DMS79 (cell line): Measurements from ENCODE around the gene MGAT4B.

ENCODE experiments used
- DNase-seq: peaks from one replicate; lab custom pipeline; 2025; lab: John Stamatoyannopoulos, UW

Gene MGAT4B

DNA sequence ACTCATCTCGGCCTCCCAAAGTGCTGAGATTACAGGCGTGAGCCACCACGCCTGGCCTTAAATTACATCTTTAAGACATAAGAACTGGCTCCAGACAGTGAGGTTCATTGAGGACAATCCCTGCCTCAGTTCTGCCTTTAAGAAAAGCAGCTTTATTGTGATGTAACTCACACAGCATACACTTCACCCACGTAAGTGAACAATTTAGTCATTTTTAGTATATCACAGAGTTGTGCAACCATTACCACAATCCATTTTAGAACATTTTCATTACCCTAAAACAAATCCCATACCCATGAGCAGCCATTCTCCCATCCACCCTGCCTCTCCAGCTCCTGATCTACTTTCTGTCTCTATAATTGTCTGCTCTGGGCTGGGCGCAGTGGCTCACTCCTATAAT, 36.9 kb downstream of the MGAT4B start:
- no peak for DNase-seq

DNA sequence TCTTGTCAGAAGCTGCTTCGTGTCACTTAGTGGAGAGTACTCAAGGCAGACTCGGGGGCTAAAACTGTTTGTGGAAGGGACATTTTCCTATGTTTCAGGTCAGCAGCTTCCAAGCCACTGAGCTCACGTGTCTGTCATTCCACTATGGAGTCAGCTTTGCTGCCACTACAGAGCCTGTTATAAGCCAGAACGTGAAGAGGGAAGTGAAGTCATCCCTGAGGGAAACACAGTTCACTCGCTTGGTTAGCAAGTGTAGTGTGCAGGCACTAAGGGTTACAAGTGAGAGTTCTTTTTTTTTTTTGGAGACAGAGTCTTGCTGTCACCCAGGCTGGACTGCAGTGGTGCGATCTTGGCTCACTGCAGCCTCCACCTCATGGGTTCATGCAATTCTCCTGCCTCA, 37.4 kb downstream of the MGAT4B start:
- DNase-seq, result no peak

GRCh38 chr5:179768326-179769085, 38.2 kb downstream of the MGAT4B start:
- no peak for DNase-seq

DNA sequence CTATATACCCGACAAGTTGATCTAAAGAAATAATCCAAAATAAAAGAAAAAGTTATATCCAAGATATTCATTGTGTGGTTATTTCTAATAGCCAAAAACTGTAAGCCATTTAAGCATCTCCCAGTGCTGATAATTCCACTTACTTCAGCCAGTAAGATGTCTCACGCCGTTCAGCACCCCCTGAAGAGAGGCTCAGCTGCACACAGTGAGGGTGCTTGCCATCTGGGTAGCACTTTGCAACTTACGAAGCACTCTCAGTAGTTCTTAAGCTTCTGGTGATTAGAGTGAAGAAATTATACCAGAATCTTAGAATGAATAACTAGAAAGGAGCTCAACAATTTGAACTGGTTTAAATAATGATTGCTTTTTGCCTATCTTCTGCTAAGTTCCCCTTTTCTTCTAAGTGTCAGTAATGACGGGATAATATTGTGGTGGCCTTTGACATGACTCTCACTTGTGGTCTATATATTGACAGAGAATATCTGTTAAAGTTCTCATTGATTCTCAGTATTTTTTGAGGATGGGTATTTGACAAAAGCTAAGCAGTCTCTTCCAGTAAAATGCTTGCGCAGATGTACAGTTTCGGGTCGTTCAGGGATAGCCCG, 39.1 kb downstream of the MGAT4B start:
- no peak for DNase-seq

- DNase-seq, result no peak
These were observed 39.8 kb downstream of the MGAT4B start for GRCh38 chr5:179766726-179767455.

DNA sequence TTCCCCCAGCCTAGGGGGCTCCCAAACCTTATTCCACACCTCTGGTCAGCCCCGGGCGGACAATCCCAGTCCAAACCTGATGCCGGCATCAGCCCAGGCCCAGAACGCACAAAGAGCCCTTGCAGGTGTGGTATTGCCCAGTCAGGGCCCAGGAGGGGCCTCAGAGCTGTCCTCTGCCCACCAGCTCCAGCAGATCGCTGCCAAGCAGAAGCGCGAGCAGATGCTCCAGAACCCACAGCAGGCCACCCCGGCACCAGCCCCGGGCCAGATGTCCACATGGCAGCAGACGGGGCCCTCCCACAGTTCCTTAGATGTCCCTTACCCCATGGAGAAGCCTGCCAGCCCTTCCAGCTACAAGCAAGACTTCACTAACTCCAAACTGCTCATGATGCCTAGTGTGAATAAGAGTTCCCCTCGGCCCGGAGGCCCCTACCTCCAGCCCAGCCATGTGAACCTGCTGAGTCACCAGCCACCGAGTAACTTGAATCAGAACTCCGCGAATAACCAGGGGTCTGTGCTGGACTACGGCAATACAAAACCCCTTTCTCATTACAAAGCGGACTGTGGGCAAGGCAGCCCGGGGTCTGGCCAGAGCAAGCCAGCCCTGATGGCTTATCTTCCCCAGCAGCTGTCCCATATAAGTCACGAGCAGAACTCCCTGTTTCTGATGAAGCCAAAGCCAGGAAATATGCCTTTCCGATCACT, 40.5 kb downstream of the MGAT4B start:
- DNase-seq, result no peak

GRCh38 chr5:179765400-179765799, 41.3 kb downstream of the MGAT4B start:
- DNase-seq, result no peak

GRCh38 chr5:179764056-179764455, 42.6 kb downstream of the MGAT4B start:
- no peak for DNase-seq

- peak; percentile 13 for DNase-seq
These were observed 43.3 kb downstream of the MGAT4B start for GRCh38 chr5:179763215-179763945.

- DNase-seq, result no peak
These were observed 43.9 kb downstream of the MGAT4B start for GRCh38 chr5:179762781-179763176.

DNA sequence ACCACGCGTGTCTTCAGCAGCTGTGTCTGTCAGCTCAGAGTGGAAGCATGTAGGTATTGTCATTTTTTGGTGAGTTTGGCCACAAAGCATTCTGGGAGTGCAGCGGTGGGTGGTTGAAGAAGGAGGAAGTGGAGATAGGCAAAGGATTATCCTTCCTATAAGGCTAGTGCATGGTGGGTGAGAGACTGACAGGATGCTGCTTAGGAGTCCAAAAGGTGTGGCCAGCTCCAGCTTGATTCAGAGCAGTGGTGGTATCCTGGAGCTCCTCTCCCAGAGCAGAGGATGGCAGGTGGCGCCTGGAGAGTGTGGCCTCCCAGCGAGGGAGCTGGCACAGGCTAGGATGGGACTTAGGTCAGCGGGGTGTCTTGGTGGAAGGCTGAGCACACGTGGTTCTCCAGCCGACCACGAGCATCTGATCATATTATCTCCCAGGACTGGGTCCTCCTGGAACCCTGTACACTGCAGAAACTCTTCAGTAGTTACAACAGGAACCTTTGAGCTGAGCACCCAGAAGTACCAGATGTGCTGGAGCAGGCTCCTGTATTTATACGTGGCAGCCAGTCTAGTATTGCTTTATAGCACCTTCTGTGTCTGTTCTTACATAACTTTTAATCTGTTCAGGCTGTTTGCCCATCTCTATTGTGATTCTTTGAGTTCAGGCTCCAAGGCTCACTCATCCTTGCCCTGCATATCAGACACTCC, 44.4 kb downstream of the MGAT4B start:
- DNase-seq, result no peak

GRCh38 chr5:179759581-179760551, 46.8 kb downstream of the MGAT4B start:
- no peak for DNase-seq

- DNase-seq, result no peak
These were observed 47.7 kb downstream of the MGAT4B start for GRCh38 chr5:179758955-179759354.

DNA sequence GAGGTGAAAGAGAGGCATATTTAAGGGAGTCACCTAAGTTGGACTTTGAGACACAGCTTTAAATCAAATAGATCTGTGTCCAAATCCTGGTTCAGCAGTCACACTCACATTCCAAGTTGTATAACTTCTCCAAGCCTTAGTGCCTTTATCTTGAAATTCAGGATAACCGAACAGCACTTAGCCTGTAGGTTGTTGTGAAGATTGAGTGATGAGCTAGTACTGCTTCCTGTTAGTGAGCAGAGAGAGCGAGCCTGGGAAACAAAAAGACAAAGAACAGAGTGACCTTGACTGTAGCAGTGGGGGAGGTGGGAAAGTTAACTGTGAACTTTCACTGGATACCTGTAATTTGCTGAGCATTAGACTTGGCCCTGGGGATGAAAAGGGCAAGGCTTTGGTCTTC, 51.6 kb downstream of the MGAT4B start:
- no peak for DNase-seq

DNA sequence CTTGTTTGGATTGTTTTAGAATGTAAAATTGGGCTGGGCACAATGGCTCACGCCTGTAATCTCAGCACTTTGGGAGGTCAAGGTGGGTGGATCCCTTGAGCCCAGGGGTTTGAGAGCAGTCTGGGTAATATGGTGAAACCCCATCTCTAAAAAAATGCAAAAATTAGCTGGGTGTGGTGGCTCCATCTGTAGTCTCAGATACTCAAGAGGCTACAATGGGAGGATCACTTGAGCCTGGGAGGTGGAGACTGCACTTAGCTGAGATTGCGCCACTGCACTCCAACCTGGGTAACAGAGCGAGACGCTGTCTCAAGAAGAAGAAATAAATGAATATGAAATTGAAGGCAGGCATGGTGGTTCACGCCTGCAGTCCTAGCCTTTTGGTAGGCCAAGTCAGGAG, 52.7 kb downstream of the MGAT4B start:
- no peak for DNase-seq

- DNase-seq, result no peak
These were observed 56.7 kb downstream of the MGAT4B start for GRCh38 chr5:179749857-179750508.

DNA sequence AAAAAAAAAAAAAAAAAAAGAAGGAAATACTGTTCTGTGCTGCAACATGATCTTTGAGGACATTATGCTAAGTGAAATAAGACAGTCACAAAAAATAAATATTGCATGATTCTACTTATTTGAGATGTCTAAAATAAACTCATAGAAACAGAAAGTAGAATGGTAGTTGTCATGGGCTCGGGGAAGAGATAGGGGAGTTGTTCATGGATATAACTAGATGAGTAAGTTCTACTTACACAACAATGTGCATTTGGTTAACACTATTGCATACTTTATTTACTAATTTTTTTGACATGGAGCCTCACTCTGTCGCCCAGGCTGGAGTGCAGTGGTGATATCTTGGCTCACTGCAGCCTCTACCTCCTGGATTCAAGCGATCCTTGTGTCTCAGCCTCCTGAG, 58.9 kb downstream of the MGAT4B start:
- DNase-seq, result no peak
